HepG2 (cell line): Measurements from ENCODE around the gene TRMT1. TPM values are rescaled to one million over a fixed set of nuclear protein-coding genes. Genes with fewer than 3 reads are reported as not detected.

Experiments used
- ELK4 ChIP-seq: sonication (generic); formaldehyde crosslinking; IDR thresholded peaks from 2 replicates; pipeline ENCODE4 v1.9.0; 2021; ENCODE audit warnings: missing genetic modification reagents, borderline replicate concordance
- FOSL2 ChIP-seq: sonication (generic); formaldehyde crosslinking; IDR thresholded peaks from 2 replicates; pipeline ENCODE4 v1.4.0; 2020; ENCODE audit warnings: missing genetic modification reagents
- HDAC2 ChIP-seq: sonication (generic); formaldehyde crosslinking; IDR thresholded peaks from 2 replicates; pipeline ENCODE4 v1.4.0; 2020; ENCODE audit warnings: missing genetic modification reagents
- HNRNPUL1 ChIP-seq: fragments of 200-400 bp; formaldehyde crosslinking; IDR thresholded peaks from 2 replicates; pipeline ENCODE4 v1.6.1; 2017; ENCODE audit warnings: low read depth, mild to moderate bottlenecking, low read length, moderate library complexity
- JARID2 ChIP-seq: sonication (generic); formaldehyde crosslinking; IDR thresholded peaks from 2 replicates; pipeline ENCODE4 v1.8.1; 2023; ENCODE audit warnings: missing genetic modification reagents, inconsistent platforms; ENCODE audit not compliant: insufficient replicate concordance
- KLF12 ChIP-seq: sonication (generic); formaldehyde crosslinking; IDR thresholded peaks from 2 replicates; pipeline ENCODE4 v1.4.0; 2020; ENCODE audit warnings: missing genetic modification reagents, borderline replicate concordance
- KMT2B ChIP-seq: IDR thresholded peaks from 2 replicates; pipeline ENCODE4 v1.6.1; 2016; ENCODE audit warnings: missing genetic modification reagents, missing compliant biosample characterization
- ZNF354B ChIP-seq: sonication (generic); formaldehyde crosslinking; IDR thresholded peaks from 2 replicates; pipeline ENCODE4 v1.8.0; 2022; ENCODE audit warnings: mild to moderate bottlenecking, missing genetic modification reagents
- ZNF580 ChIP-seq: IDR thresholded peaks from 2 replicates; pipeline ENCODE4 v1.6.1; 2016; ENCODE audit warnings: low read depth, borderline replicate concordance
- ZNF598 ChIP-seq: sonication (generic); formaldehyde crosslinking; IDR thresholded peaks from 2 replicates; pipeline ENCODE4 v1.5.1; 2020; ENCODE audit warnings: mild to moderate bottlenecking, missing genetic modification reagents, borderline replicate concordance
- ZSCAN25 ChIP-seq: sonication (generic); formaldehyde crosslinking; IDR thresholded peaks from 2 replicates; pipeline ENCODE4 v1.8.0; 2022; ENCODE audit warnings: mild to moderate bottlenecking, missing genetic modification reagents
- polyA plus RNA-seq, 8 experiments: library from polyadenylated mRNA; depleted of rRNA in 3 of 8; stranded (reverse) in 7 of 8; unstranded in 1 of 8; fragments of >200 nt; fragmentation: Illumina TruSeq in 4 of 8; extraction: Trizol in 4 of 8; gene quantifications; 2 replicates each; pipeline versions ENCODE4 v1.2.1 to v1.2.3, GENCODE V29; 2011 to 2016; ENCODE audit warnings: low read depth in 4 of 8, missing spikeins in 1 of 8, mixed read lengths in 1 of 8; ENCODE audit not compliant: insufficient read depth in 1 of 8
- total RNA-seq, 5 experiments: library from RNA; depleted of rRNA; stranded (reverse); fragments of >200 nt; fragmentation: Illumina TruSeq; extraction: Trizol; gene quantifications; 2 replicates each; pipeline ENCODE4 v1.2.3, GENCODE V29; 2016; ENCODE audit warnings: low read depth in 1 of 5
- TF ChIP-seq, protein P1 (sequence below): sonication (generic); formaldehyde crosslinking; IDR thresholded peaks from 2 replicates; pipeline ENCODE4 v1.4.0; 2020; ENCODE audit warnings: missing genetic modification reagents, borderline replicate concordance
- TF ChIP-seq, protein P2 (sequence below): IDR thresholded peaks from 2 replicates; pipeline ENCODE4 v1.6.1; 2018; ENCODE audit warnings: missing genetic modification reagents, mild to moderate bottlenecking, missing compliant biosample characterization
- TF ChIP-seq, protein P3 (sequence below): sonication (generic); formaldehyde crosslinking; IDR thresholded peaks from 2 replicates; pipeline ENCODE4 v1.5.0; 2020; ENCODE audit warnings: mild to moderate bottlenecking, missing genetic modification reagents
- TF ChIP-seq, protein P4 (sequence below): sonication (generic); formaldehyde crosslinking; IDR thresholded peaks from 2 replicates; pipeline ENCODE4 v1.4.0; 2020; ENCODE audit warnings: missing genetic modification reagents; ENCODE audit errors: not compliant biosample characterization
- TF ChIP-seq, protein P5 (sequence below): sonication (generic); formaldehyde crosslinking; IDR thresholded peaks from 2 replicates; pipeline ENCODE4 v1.4.0; 2020; ENCODE audit warnings: mild to moderate bottlenecking, missing genetic modification reagents

TRMT1 gene
- total and polyA plus RNA-seq, 2 of the 13 experiments (the other 11 are each of a cell fraction or from before 2014, with no cell fraction given) = 35.5 to 44.1 TPM

DNA sequence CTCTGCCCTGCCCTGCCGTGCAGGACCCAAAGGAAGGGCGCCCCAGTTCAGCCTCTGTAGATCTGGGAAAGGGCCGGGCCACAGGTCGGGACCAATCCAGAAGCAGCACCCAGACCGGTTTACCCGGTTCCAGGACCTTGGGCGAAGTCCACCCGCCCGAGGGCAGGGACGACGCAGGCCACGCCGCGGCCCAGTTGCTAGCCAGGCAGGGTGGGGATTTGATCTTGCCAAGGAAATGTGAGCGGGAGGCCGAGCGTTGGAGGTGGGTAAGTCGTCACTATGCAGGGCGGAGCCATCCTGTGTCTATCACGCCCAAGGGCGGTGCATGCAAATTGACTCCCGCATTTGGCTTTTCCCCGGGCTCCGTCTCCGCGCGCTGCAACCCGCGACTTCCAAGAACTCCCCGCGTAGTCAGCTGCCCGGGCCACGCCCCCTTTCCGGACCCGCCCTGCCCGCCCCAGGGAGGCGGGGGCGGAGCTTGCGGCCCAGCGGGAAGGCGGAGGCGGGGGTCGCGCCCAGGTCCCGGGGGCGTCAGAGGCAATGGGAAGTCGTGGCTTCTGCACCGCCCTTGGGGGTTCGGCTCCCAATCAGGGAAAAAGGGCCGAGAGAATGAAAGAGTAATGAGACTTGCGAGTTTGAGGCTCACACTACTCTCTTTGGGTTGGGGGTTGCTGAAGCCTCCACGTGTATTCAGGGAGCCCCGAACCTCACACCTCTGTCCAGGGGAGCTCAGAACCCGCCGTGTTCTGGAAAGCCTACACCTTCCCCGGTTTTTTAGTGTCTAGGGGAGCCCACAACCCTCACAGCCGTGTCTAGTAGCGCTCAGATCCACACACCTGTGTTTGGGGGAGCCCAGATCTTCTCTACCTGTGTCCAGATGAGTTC lies 46.4 kb upstream of the TRMT1 start (continued):
- TF ChIP-seq, protein P1, sequence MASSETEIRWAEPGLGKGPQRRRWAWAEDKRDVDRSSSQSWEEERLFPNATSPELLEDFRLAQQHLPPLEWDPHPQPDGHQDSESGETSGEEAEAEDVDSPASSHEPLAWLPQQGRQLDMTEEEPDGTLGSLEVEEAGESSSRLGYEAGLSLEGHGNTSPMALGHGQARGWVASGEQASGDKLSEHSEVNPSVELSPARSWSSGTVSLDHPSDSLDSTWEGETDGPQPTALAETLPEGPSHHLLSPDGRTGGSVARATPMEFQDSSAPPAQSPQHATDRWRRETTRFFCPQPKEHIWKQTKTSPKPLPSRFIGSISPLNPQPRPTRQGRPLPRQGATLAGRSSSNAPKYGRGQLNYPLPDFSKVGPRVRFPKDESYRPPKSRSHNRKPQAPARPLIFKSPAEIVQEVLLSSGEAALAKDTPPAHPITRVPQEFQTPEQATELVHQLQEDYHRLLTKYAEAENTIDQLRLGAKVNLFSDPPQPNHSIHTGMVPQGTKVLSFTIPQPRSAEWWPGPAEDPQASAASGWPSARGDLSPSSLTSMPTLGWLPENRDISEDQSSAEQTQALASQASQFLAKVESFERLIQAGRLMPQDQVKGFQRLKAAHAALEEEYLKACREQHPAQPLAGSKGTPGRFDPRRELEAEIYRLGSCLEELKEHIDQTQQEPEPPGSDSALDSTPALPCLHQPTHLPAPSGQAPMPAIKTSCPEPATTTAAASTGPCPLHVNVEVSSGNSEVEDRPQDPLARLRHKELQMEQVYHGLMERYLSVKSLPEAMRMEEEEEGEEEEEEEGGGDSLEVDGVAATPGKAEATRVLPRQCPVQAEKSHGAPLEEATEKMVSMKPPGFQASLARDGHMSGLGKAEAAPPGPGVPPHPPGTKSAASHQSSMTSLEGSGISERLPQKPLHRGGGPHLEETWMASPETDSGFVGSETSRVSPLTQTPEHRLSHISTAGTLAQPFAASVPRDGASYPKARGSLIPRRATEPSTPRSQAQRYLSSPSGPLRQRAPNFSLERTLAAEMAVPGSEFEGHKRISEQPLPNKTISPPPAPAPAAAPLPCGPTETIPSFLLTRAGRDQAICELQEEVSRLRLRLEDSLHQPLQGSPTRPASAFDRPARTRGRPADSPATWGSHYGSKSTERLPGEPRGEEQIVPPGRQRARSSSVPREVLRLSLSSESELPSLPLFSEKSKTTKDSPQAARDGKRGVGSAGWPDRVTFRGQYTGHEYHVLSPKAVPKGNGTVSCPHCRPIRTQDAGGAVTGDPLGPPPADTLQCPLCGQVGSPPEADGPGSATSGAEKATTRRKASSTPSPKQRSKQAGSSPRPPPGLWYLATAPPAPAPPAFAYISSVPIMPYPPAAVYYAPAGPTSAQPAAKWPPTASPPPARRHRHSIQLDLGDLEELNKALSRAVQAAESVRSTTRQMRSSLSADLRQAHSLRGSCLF (CRISPR knock-in tag) = no peak
- peak; percentile 75 for TF ChIP-seq JARID2 (CRISPR knock-in tag)
- no peak for TF ChIP-seq ELK4 (CRISPR knock-in tag)
- peak; percentile 77 for TF ChIP-seq KMT2B (CRISPR knock-in tag)
- TF ChIP-seq, protein P2, sequence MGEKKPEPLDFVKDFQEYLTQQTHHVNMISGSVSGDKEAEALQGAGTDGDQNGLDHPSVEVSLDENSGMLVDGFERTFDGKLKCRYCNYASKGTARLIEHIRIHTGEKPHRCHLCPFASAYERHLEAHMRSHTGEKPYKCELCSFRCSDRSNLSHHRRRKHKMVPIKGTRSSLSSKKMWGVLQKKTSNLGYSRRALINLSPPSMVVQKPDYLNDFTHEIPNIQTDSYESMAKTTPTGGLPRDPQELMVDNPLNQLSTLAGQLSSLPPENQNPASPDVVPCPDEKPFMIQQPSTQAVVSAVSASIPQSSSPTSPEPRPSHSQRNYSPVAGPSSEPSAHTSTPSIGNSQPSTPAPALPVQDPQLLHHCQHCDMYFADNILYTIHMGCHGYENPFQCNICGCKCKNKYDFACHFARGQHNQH (CRISPR knock-in tag) = peak; percentile 44
- TF ChIP-seq HDAC2 (CRISPR knock-in tag) = peak; percentile 83
- TF ChIP-seq, protein P3, sequence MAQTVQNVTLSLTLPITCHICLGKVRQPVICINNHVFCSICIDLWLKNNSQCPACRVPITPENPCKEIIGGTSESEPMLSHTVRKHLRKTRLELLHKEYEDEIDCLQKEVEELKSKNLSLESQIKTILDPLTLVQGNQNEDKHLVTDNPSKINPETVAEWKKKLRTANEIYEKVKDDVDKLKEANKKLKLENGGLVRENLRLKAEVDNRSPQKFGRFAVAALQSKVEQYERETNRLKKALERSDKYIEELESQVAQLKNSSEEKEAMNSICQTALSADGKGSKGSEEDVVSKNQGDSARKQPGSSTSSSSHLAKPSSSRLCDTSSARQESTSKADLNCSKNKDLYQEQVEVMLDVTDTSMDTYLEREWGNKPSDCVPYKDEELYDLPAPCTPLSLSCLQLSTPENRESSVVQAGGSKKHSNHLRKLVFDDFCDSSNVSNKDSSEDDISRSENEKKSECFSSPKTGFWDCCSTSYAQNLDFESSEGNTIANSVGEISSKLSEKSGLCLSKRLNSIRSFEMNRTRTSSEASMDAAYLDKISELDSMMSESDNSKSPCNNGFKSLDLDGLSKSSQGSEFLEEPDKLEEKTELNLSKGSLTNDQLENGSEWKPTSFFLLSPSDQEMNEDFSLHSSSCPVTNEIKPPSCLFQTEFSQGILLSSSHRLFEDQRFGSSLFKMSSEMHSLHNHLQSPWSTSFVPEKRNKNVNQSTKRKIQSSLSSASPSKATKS (CRISPR knock-in tag) = no peak
- TF ChIP-seq KLF12 (CRISPR knock-in tag) = no peak; the same call in 1 of the 2 replicates
- TF ChIP-seq ZNF580 (CRISPR knock-in tag) = peak; percentile 90; the same call in 1 of the 2 replicates
- TF ChIP-seq ZNF598 (CRISPR knock-in tag) = peak; percentile 36
- TF ChIP-seq FOSL2 (CRISPR knock-in tag) = no peak; the same call in 1 of the 2 replicates
- peak; percentile 98 for TF ChIP-seq ZSCAN25 (CRISPR knock-in tag)
- TF ChIP-seq, protein P4, sequence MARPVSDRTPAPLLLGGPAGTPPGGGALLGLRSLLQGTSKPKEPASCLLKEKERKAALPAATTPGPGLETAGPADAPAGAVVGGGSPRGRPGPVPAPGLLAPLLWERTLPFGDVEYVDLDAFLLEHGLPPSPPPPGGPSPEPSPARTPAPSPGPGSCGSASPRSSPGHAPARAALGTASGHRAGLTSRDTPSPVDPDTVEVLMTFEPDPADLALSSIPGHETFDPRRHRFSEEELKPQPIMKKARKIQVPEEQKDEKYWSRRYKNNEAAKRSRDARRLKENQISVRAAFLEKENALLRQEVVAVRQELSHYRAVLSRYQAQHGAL = no peak
- TF ChIP-seq, protein P5, sequence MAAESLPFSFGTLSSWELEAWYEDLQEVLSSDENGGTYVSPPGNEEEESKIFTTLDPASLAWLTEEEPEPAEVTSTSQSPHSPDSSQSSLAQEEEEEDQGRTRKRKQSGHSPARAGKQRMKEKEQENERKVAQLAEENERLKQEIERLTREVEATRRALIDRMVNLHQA (CRISPR knock-in tag) = peak; percentile 59; the same call in 1 of the 2 replicates
- no peak for TF ChIP-seq ZNF354B
- TF ChIP-seq HNRNPUL1 = no peak
